ENCODE data around the gene INSYN2B.

Gene INSYN2B

GRCh38 chr5:169897481-169897880, 82.8 kb downstream of the INSYN2B start:
- no peak for DNase-seq (ENCODE audit: low read depth, low spot score)
- H3K27me3 ChIP-seq (ENCODE audit: insufficient read depth, insufficient read length): peaks cover 32% of the 10 kb centered on the region
- no peak overlapping the region for H3K9ac ChIP-seq (ENCODE audit: insufficient read length, low read depth)
- H3K4me1 ChIP-seq (ENCODE audit: insufficient read depth, insufficient read length): no peaks in the 10 kb centered on the region
- TF ChIP-seq SUZ12 (IDR thresholded peaks at IDR 0.05; ENCODE audit: extremely low read depth, insufficient read depth, insufficient read length): no peak
- TF ChIP-seq ZNF274 (IDR thresholded peaks at IDR 0.05; ENCODE audit: low read depth, low read length): no peak
- H3K4me3 ChIP-seq (ENCODE audit: insufficient read length, low read depth): no peak overlapping the region
- H3K9me3 ChIP-seq (ENCODE audit: insufficient read depth, low read length): no peaks in the 10 kb centered on the region
- H3K36me3 ChIP-seq (ENCODE audit: insufficient read depth, insufficient read length, low read length): no peaks in the 10 kb centered on the region

- TF ChIP-seq ZNF274 (IDR thresholded peaks at IDR 0.05; ENCODE audit: low read depth, low read length) (no peak), SUZ12 (IDR thresholded peaks at IDR 0.05; ENCODE audit: extremely low read depth, insufficient read depth, insufficient read length) (no peak), YY1 (IDR thresholded peaks at IDR 0.05; ENCODE audit: insufficient read depth, insufficient read length) (no peak)
- Histone ChIP-seq H3K4me1 (ENCODE audit: insufficient read depth, insufficient read length) (no peaks in the 10 kb centered on the region), H3K36me3 (ENCODE audit: insufficient read depth, insufficient read length, low read length) (no peaks in the 10 kb centered on the region), H3K9ac (ENCODE audit: insufficient read length, low read depth) (no peak overlapping the region), H3K27me3 (ENCODE audit: insufficient read depth, insufficient read length) (peaks cover 17% of the 10 kb centered on the region), H3K9me3 (ENCODE audit: insufficient read depth, low read length) (no peaks in the 10 kb centered on the region), H3K4me3 (ENCODE audit: insufficient read length, low read depth) (no peak overlapping the region)
- no peak for DNase-seq (ENCODE audit: low read depth, low spot score)
Observed at GRCh38 chr5:169895926-169896325, 84.4 kb downstream of the INSYN2B start.

GRCh38 chr5:169893571-169893970, 86.7 kb downstream of the INSYN2B start:
- Histone ChIP-seq H3K4me1 (ENCODE audit: insufficient read depth, insufficient read length) (no peaks in the 10 kb centered on the region), H3K36me3 (ENCODE audit: insufficient read depth, insufficient read length, low read length) (no peaks in the 10 kb centered on the region), H3K9ac (ENCODE audit: insufficient read length, low read depth) (no peak overlapping the region), H3K9me3 (ENCODE audit: insufficient read depth, low read length) (no peaks in the 10 kb centered on the region), H3K4me3 (ENCODE audit: insufficient read length, low read depth) (no peak overlapping the region), H3K27me3 (ENCODE audit: insufficient read depth, insufficient read length) (no peaks in the 10 kb centered on the region)
- TF ChIP-seq SUZ12 (IDR thresholded peaks at IDR 0.05; ENCODE audit: extremely low read depth, insufficient read depth, insufficient read length) (no peak), ZNF274 (IDR thresholded peaks at IDR 0.05; ENCODE audit: low read depth, low read length) (no peak), YY1 (IDR thresholded peaks at IDR 0.05; ENCODE audit: insufficient read depth, insufficient read length) (no peak)
- no peak for DNase-seq (ENCODE audit: low read depth, low spot score)

- Histone ChIP-seq H3K9me3 (ENCODE audit: insufficient read depth, low read length) (no peaks in the 10 kb centered on the region), H3K9ac (ENCODE audit: insufficient read length, low read depth) (no peak overlapping the region), H3K4me3 (ENCODE audit: insufficient read length, low read depth) (no peak overlapping the region), H3K36me3 (ENCODE audit: insufficient read depth, insufficient read length, low read length) (no peaks in the 10 kb centered on the region), H3K4me1 (ENCODE audit: insufficient read depth, insufficient read length) (no peaks in the 10 kb centered on the region), H3K27me3 (ENCODE audit: insufficient read depth, insufficient read length) (no peaks in the 10 kb centered on the region)
- TF ChIP-seq SUZ12 (IDR thresholded peaks at IDR 0.05; ENCODE audit: extremely low read depth, insufficient read depth, insufficient read length) (no peak), YY1 (IDR thresholded peaks at IDR 0.05; ENCODE audit: insufficient read depth, insufficient read length) (no peak)
- no peak for DNase-seq (ENCODE audit: low read depth, low spot score)
Observed at GRCh38 chr5:169893010-169893409, 87.3 kb downstream of the INSYN2B start.

GRCh38 chr5:169889572-169889971, 90.7 kb downstream of the INSYN2B start:
- H3K4me1 ChIP-seq (ENCODE audit: insufficient read depth, insufficient read length): no peaks in the 10 kb centered on the region
- no peak for DNase-seq (ENCODE audit: low read depth, low spot score)
- TF ChIP-seq SUZ12 (IDR thresholded peaks at IDR 0.05; ENCODE audit: extremely low read depth, insufficient read depth, insufficient read length) (no peak), ZNF274 (IDR thresholded peaks at IDR 0.05; ENCODE audit: low read depth, low read length) (no peak), YY1 (IDR thresholded peaks at IDR 0.05; ENCODE audit: insufficient read depth, insufficient read length) (no peak)

GRCh38 chr5:169886677-169887076, 93.6 kb downstream of the INSYN2B start:
- Histone ChIP-seq H3K36me3 (ENCODE audit: insufficient read depth, insufficient read length, low read length) (no peaks in the 10 kb centered on the region), H3K4me3 (ENCODE audit: insufficient read length, low read depth) (no peak overlapping the region), H3K4me1 (ENCODE audit: insufficient read depth, insufficient read length) (no peaks in the 10 kb centered on the region), H3K27me3 (ENCODE audit: insufficient read depth, insufficient read length) (no peaks in the 10 kb centered on the region), H3K9ac (ENCODE audit: insufficient read length, low read depth) (no peak overlapping the region), H3K9me3 (ENCODE audit: insufficient read depth, low read length) (no peaks in the 10 kb centered on the region)
- no peak for TF ChIP-seq ZNF274 (IDR thresholded peaks at IDR 0.05; ENCODE audit: low read depth, low read length)
- TF ChIP-seq YY1 (IDR thresholded peaks at IDR 0.05; ENCODE audit: insufficient read depth, insufficient read length): no peak
- no peak for TF ChIP-seq SUZ12 (IDR thresholded peaks at IDR 0.05; ENCODE audit: extremely low read depth, insufficient read depth, insufficient read length)
- no peak for DNase-seq (ENCODE audit: low read depth, low spot score)

More at GRCh38 chr5:169889572-169889971, 90.7 kb downstream of the INSYN2B start:
- Histone ChIP-seq H3K36me3 (ENCODE audit: insufficient read depth, insufficient read length, low read length) (no peaks in the 10 kb centered on the region), H3K27me3 (ENCODE audit: insufficient read depth, insufficient read length) (no peaks in the 10 kb centered on the region), H3K9me3 (ENCODE audit: insufficient read depth, low read length) (no peaks in the 10 kb centered on the region), H3K9ac (ENCODE audit: insufficient read length, low read depth) (no peak overlapping the region), H3K4me3 (ENCODE audit: insufficient read length, low read depth) (no peak overlapping the region)

GRCh38 chr5:169886033-169886432, 94.3 kb downstream of the INSYN2B start:
- H3K9ac ChIP-seq (ENCODE audit: insufficient read length, low read depth): no peak overlapping the region
- no peak for DNase-seq (ENCODE audit: low read depth, low spot score)
- H3K4me1 ChIP-seq (ENCODE audit: insufficient read depth, insufficient read length): no peaks in the 10 kb centered on the region
- H3K9me3 ChIP-seq (ENCODE audit: insufficient read depth, low read length): no peaks in the 10 kb centered on the region
- TF ChIP-seq YY1 (IDR thresholded peaks at IDR 0.05; ENCODE audit: insufficient read depth, insufficient read length) (no peak), SUZ12 (IDR thresholded peaks at IDR 0.05; ENCODE audit: extremely low read depth, insufficient read depth, insufficient read length) (no peak), ZNF274 (IDR thresholded peaks at IDR 0.05; ENCODE audit: low read depth, low read length) (no peak)
- H3K4me3 ChIP-seq (ENCODE audit: insufficient read length, low read depth): no peak overlapping the region
- no peaks in the 10 kb centered on the region for H3K36me3 ChIP-seq (ENCODE audit: insufficient read depth, insufficient read length, low read length)
- no peaks in the 10 kb centered on the region for H3K27me3 ChIP-seq (ENCODE audit: insufficient read depth, insufficient read length)

All from NT2/D1 (cell line).